Inflammatory macrophage treated with lipopolysaccharide for 1 hour (primary cell): Measurements from ENCODE around the gene RPN2.

Source experiments
- DNase-seq, 2 donors: peaks; one replicate each; pipeline ENCODE4 v3.0.0-alpha.2; 2020 to 2022

RPN2 gene

GRCh38 chr20:37271421-37271768 is 92.3 kb downstream of the RPN2 start:
- DNase-seq: no peak

- no peak for DNase-seq
Observed at GRCh38 chr20:37273988-37274387, 94.9 kb downstream of the RPN2 start.

- peak; percentile 86 to 94 for DNase-seq
Observed at GRCh38 chr20:37274851-37275524, 95.9 kb downstream of the RPN2 start.

- DNase-seq: peak; percentile 53
Observed at GRCh38 chr20:37276494-37277252, 97.5 kb downstream of the RPN2 start.

- no peak for DNase-seq
Observed at GRCh38 chr20:37277253-37277593, 98.1 kb downstream of the RPN2 start.

- no peak for DNase-seq
Observed at GRCh38 chr20:37278966-37279590, 99.9 kb downstream of the RPN2 start.

GRCh38 chr20:37279820-37280219 is 100.7 kb downstream of the RPN2 start:
- no peak for DNase-seq

GRCh38 chr20:37280403-37280802 is 101.3 kb downstream of the RPN2 start:
- DNase-seq: no peak

- no peak for DNase-seq
Observed at GRCh38 chr20:37282556-37282955, 103.4 kb downstream of the RPN2 start.

- DNase-seq: no peak
Observed at GRCh38 chr20:37283530-37284195, 104.5 kb downstream of the RPN2 start.

GRCh38 chr20:37284691-37285161 is 105.6 kb downstream of the RPN2 start:
- peak in 1 of 2 donors; percentile 68 for DNase-seq

- no peak for DNase-seq
Observed at GRCh38 chr20:37285664-37286374, 106.7 kb downstream of the RPN2 start.

GRCh38 chr20:37288091-37288490 is 109.0 kb downstream of the RPN2 start:
- DNase-seq: peak; percentile 79 to 99

- no peak for DNase-seq
Observed at GRCh38 chr20:37290158-37290810, 111.2 kb downstream of the RPN2 start.
